DMS114 treated with DMSO at 0.1 percent for 48 hours (cell line): Measurements from ENCODE around the gene ACSS1.

Experiments
- DNase-seq: peaks from one replicate; lab custom pipeline; 2025; ENCODE audit not compliant: unreplicated experiment; lab: John Stamatoyannopoulos, UW

ACSS1 gene

GRCh38 chr20:25061103-25061799 is 3.3 kb upstream of the ACSS1 start:
- no peak for DNase-seq

GRCh38 chr20:25059866-25060465 is 2.0 kb upstream of the ACSS1 start:
- DNase-seq = no peak

GRCh38 chr20:25058847-25059810 is 1.2 kb upstream of the ACSS1 start:
- DNase-seq = no peak

DNA sequence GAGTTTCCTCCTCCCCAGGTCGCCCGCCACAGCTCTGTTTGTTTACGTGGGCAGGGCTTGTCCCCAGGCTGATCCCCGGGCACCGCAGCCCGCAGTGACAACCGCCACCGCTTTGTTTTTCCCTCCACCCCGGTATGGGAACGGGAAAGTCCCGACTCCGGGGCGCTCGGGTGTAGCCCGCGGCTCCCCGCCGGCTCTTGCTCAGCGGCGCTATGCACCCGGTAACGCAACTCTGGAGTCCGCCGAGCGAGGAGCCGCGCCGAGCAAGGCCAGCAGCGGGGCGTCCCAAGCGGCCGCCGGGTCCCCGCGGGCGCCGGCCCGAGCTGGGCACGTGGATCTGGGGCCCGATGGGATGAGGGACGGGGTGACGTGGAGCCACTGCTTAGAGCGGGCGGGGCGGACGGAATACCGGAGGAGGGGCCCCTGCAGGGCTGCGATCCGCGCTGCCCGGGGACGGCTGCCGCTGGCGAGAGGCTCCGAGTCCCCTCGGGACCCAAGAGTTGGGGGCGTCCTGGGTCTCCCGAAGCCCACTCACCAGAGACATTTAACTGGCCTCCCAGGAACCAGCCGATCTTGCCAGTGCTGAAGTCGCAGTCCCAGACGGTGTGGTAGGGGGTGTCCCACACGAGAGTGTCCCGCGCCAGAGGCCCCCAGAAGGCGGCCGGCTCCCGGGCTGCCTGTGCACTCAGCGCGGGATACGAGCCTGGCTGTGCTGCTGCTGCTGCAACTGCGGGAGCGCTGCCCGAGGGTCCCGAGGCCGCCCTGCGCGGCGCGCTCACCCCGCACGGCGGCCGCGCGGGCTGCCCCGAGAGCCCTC is 497 bp downstream of the ACSS1 start:
- DNase-seq = no peak

- no peak for DNase-seq
Measured at GRCh38 chr20:25056690-25057233, 1.2 kb downstream of the ACSS1 start.

DNA sequence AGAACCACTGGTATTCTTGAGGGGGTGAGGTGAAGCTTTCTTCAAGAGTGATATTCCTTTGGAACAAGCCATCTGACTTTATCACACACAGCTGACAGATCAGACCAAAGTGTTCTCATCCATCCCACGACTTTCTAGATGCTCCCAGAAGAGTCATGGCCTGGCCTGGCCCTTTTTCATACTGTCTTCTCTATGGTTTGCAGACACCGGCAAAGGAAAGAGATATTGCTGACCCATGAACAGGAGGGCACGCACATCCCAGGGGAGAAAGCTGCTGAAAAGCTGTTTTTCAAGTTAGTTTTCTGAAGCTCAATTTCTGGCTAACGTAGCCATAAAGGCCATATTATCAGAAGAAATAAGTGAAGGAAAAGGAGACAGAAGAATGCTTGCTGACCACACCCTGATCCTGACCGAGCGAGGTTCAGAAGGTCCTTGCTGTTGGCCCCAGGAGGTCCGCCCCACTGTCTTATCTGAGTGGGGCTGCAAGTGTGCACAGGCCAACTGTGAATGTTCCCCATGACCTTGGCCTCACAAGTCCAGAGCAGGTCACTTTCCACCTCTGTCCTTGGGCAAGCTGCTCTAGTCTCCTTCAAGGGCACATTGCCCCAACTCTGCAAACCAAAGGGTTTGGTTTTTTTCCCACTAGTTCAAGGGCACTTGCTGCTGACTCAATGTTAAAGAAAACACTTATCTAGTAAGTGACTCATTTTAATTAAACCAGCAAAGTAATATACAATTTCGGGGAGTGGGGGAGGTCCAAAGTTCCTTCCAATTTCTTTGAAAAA is 2.0 kb downstream of the ACSS1 start:
- no peak for DNase-seq

DNA sequence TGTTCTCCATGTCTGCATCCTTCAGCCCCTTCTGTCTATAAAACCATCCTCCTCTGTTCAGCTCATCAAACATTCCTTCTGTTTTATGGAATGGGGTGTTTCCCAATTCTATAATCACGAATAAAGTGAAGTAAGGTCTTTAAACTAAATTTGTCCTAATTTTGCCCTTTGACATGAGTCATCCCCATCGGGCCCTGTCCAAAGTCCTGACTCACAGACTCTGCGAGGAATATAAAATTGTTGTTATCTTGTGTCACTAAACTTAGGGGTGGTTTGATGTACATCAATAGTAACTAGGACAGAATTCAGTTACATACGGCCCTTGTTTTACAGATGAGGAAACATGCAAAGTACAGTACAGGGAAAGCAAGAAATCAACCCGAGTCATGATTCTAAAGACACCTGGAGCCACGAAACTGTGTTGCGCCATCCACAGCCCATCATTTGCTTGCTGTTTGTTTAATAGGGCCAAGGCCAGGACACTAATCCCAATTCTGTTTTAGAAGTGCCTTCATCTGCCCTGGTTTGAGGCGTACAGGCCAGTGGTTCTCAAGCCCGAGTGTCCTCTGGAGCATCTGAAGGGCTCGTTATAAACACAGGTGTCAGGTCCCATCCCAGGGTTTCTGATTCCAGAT is 2.8 kb downstream of the ACSS1 start:
- no peak for DNase-seq

DNA sequence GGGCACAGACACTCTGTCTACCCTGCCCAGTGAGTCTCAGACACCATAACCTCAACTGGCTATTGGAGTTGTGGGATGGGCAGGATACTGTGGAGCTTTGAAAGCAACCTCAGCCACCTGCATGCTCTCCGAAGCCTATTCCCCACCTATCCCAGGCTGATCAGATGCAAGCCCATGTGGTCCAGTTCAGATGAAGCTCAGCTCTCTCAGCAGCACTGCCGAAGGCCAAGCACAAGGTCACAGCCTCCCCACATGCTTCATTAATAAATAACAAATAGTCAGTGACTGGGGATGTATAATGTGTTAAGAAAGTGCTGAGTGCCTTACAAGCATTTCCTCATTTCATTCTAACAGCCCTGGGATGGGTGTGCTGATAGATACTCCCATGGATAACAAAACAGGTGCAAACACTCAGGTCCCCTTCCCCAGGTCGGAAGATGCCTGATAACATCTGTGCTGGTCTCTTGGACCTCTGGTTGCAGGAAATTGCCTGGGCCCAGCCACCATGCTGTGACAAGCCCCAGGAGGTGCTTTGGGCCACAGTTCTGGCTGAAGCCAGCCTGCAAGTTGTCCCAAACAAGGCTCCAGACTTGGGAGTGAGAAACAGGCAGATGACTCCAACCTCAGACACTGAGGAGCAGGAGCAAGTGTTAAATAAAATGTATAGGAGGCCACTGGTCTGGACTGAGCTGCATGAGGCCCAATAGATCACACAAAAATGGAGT is 3.7 kb downstream of the ACSS1 start:
- DNase-seq = no peak

DNA sequence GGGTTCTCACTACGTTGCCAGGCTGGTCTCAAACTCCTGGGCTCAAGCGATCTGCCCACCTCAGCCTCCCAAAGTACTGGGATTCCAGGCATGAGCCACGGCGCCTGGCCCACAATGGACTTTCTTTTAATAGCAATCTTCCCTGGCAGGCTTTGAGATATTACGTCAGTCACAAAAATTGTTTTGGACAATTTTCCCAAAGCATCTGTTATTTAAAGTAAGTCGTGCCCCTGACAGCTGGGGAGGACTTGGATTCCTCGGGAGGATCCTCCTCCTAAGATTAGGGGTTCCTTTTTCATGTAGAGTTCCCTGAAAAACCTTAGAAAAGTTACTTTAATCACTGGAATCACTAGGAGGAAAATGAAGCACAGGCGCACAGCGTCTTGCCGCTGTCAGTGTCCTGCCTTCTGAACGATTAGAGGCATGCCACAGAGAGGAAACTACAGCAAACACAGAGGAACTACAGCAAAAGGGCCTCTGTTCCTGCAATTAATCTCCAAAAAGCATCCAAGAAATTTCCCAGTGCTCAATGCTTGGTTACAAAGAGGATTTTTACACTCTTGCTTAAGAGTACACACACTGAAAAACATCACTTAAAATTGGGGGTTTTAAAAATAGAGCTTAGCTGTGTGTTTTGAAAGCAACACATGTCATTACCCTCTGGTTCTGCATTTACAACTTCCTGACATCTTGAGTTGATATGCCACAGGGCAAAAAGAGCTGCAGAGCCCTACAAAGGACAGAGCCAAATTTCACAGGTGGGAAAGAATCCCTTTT is 4.5 kb downstream of the ACSS1 start:
- DNase-seq = no peak

DNA sequence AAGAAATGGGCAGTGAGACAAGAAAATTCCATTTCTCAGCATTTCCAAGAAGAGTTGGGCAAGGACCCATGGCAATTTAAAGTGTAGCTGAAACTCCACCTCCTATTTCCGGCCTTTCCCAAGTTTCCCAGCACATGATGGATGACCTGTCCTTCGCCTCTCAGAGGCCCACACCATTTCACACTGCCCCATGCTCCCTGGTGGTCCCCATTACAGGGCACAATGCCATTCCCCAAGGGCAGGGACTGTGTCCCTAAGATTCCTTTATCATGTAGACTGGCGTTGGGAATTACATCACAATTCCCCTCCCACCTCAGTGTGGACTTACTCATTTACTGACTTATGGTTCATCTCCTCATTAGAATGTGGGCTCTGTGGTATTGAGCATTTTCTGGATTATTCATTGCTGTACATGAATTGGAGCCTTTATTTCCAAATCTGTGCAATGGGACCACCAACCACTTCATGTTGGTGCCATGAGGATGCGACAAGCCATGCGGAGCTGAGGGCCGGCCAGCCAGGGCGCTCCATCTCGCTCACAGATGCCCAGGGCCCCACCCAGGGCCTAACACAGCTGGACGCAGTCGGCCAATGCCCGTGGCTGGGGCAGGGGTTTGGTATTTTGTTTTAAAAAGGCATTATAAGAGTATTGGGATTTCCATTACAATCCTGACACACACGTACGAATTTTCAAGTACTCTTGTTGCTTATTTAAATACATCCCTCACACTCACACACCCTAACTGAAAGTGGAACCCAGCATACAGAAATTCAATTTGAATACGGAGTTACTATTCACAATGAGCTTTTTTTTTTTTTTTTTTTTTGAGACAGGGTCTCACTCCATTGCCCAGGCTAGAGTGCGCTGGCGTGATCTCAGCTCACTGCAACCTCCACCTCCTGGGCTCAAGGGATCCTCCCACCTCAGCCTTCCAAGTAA is 5.4 kb downstream of the ACSS1 start:
- no peak for DNase-seq

DNA sequence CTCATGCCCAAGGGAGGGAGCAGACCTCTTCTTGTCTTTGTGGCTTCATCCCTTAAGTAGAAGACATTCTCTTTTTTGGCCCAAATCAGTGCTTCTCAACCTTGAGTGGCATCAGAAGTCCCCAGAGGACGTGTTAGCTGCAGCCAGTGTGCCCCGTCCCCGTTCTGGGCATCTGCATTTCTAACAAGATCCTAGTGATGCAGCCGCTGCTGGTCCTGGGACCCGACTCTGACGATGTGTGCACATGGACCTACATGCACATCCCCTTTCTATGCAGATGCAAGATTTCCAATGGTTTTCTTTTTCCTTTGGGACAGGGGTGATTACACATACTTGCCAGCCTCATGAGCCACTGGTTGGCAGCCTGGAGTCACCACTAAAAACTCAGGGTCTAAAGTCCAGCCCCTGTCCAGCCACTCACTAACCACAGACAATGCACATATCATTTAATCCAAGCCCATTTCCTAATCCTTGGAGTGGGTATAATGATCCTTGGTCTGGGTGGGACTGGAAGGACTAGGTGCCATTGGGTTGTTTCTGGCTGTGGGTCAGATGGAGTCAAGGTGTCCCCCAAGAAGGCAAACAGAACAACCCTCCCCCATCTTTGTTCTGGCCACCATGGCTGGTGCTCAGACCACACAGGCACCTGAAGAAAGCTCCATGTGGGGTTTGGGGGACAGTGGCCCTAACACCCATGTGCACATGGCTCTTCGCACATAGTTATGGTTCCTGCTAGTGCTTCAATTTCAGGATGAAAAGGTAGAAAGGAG is 6.4 kb downstream of the ACSS1 start:
- no peak for DNase-seq

DNA sequence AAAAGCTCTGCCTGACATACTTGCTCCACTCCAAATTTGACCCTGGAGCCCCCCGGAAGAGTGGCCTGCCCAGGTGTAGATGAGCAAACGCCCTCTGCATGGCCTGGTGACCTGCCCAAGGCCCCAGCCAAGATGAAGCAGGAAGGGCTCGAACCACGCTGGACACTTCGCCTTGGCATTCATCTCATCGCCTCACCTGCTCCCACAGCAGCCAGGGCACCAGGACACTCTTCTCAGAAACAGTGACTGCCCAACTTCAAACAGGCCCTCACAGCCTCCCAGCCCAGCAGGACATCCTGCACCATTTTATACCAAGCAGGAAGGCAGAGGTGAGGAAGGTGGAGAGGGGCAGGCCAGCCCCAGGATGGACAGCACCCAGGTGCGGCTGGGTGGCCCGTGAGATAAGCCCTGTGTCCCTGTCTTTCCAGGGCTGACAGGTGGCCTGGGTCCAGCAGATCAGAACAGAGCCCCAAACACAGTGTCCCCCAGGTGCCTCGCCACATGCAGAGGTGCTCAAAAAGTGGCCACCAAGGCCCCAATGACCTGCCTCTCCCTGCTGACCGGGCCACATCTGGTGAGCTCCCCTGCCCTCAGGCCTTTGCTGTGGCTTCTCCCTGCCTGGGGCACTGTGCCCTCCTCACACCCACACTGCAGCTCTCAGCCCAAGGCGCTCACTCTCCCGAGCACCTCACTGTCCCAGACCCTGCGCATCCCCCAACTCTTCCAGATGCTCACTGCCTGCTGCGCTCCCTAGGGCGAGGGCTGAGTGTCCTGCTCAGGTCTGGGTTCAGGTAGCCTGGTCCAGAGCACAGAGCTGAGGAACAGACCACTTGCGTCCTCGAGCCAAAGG is 7.2 kb downstream of the ACSS1 start:
- no peak for DNase-seq

DNA sequence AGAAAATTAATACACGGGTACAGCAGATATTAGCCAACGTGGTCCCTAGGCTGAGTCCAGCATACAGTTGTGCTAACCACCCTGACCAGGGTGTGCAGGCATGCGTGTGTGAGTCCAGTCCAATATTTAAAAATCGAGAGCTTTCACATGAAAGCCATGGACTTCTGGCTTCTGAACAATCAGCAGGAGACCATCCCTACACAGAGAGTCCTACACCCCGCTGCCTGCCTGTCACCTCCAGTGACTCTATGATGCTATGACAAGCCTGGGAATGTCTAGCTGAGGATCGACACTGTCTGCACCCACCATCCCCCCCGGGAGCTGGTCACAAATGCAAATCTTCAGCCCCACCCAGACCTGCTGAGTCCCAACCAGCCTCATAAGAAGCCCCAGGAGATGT is 7.9 kb downstream of the ACSS1 start:
- no peak for DNase-seq

GRCh38 chr20:25049261-25050060 is 8.5 kb downstream of the ACSS1 start:
- no peak for DNase-seq
